CD4-positive, CD25-positive, alpha-beta regulatory T cell (primary cell): Measurements from ENCODE around the gene FFAR3. TPM values are rescaled to one million over a fixed set of nuclear protein-coding genes. Genes with fewer than 3 reads are reported as not detected.

Experiments
- ATAC-seq, 2 donors: fragments of 150-1000 bp; cut with Tn5 transposase; one replicate each; pipeline ENCODE4 v1.10.0; 2021; ENCODE audit warnings: low read depth in 2 of 2, moderate number of reproducible peaks in 2 of 2, moderate library complexity in 1 of 2
- DNase-seq, 3 donors: peaks; one replicate each; pipeline versions ENCODE4 v3.0.0 to v3.0.0-alpha.2; 2012 to 2022; ENCODE audit warnings: mixed read lengths in 1 of 3
- H3K27ac ChIP-seq: one replicate; pipeline ENCODE4 v1.7.0; 2013; ENCODE audit warnings: mild to moderate bottlenecking, low read length; ENCODE audit not compliant: insufficient read depth, poor library complexity, severe bottlenecking
- H3K27me3 ChIP-seq: one replicate; pipeline ENCODE4 v1.7.0; 2013; ENCODE audit warnings: low read length; ENCODE audit not compliant: control insufficient read depth, insufficient read depth
- H3K36me3 ChIP-seq: one replicate; pipeline ENCODE4 v1.7.0; 2013; ENCODE audit warnings: mild to moderate bottlenecking, low read length, moderate library complexity; ENCODE audit not compliant: control insufficient read depth, insufficient read depth
- H3K4me1 ChIP-seq: 2 replicates; pipeline ENCODE4 v1.7.0; 2013; ENCODE audit warnings: mild to moderate bottlenecking, low read length; ENCODE audit not compliant: insufficient read depth, control insufficient read depth, poor library complexity, severe bottlenecking
- H3K4me3 ChIP-seq: one replicate; pipeline ENCODE4 v1.7.0; 2013; ENCODE audit warnings: low read depth, mild to moderate bottlenecking, low read length, moderate library complexity
- H3K9me3 ChIP-seq, 2 experiments: 1 replicate in 1 of 2; 2 replicates in 1 of 2; pipeline ENCODE4 v1.7.0; 2013; ENCODE audit warnings: low read length in 2 of 2, mild to moderate bottlenecking in 1 of 2, moderate library complexity in 1 of 2; ENCODE audit not compliant: control insufficient read depth in 2 of 2
- H3K27ac Mint-ChIP-seq, 3 donors: one replicate each; pipeline ENCODE4 v1.8.0; 2020 to 2022; ENCODE audit warnings: mild to moderate bottlenecking in 3 of 3, mixed read lengths in 3 of 3, moderate library complexity in 2 of 3
- H3K27me3 Mint-ChIP-seq: one replicate; pipeline ENCODE4 v1.8.0; 2022; ENCODE audit warnings: mild to moderate bottlenecking, mixed read lengths
- H3K36me3 Mint-ChIP-seq: one replicate; pipeline ENCODE4 v1.8.0; 2020; ENCODE audit warnings: mixed read lengths
- H3K4me1 Mint-ChIP-seq, 4 donors: one replicate each; pipeline ENCODE4 v1.8.0; 2020 to 2022; ENCODE audit warnings: mixed read lengths in 4 of 4, mild to moderate bottlenecking in 1 of 4
- H3K4me3 Mint-ChIP-seq, 4 donors: one replicate each; pipeline ENCODE4 v1.8.0; 2020 to 2022; ENCODE audit warnings: mild to moderate bottlenecking in 4 of 4, mixed read lengths in 4 of 4, moderate library complexity in 3 of 4
- H3K9me3 Mint-ChIP-seq, 7 donors: one replicate each; pipeline ENCODE4 v1.8.0; 2020 to 2022; ENCODE audit warnings: mixed read lengths in 7 of 7, mild to moderate bottlenecking in 3 of 7, moderate library complexity in 2 of 7
- polyA plus RNA-seq, 4 donors: library from polyadenylated mRNA; unstranded; fragments of 300-500 nt; fragmentation: Illumina TruSeq; gene quantifications; one replicate each; pipeline ENCODE4 v1.2.3, GENCODE V29; 2021
- total RNA-seq: library from RNA; stranded (reverse); gene quantifications from one replicate; pipeline ENCODE4 v1.2.3, GENCODE V29; 2022

The FFAR3 gene
- total and polyA plus RNA-seq, 5 donors from 2014 or later, result 0.39 to 1.7 TPM; not detected in 3

GRCh38 chr19:35347930-35348298, 10.3 kb upstream of the FFAR3 start:
- H3K27me3 ChIP-seq, result no peaks in the 10 kb centered on the region
- peaks cover 25% of the 10 kb centered on the region for H3K27me3 Mint-ChIP-seq
- H3K4me3 ChIP-seq, result no peak overlapping the region
- no peak for ATAC-seq
- no peaks in the 10 kb centered on the region for H3K9me3 ChIP-seq
- H3K27ac ChIP-seq, result no peak overlapping the region
- H3K27ac Mint-ChIP-seq, result peak overlapping the region in 1 of 3 donors; percentile 68
- no peaks in the 10 kb centered on the region for H3K36me3 Mint-ChIP-seq
- no peaks in the 10 kb centered on the region for H3K36me3 ChIP-seq
- peaks cover 16% of the 10 kb centered on the region for H3K4me1 ChIP-seq
- H3K9me3 Mint-ChIP-seq, result peaks cover 0 to 1% (median 0%) of the 10 kb centered on the region in 7 donors
- no peak overlapping the region for H3K4me3 Mint-ChIP-seq
- no peak for DNase-seq
- H3K4me1 Mint-ChIP-seq, result peaks cover 0 to 23% (median 14%) of the 10 kb centered on the region in 4 donors

GRCh38 chr19:35348911-35349611, 9.2 kb upstream of the FFAR3 start:
- H3K27me3 ChIP-seq, result no peaks in the 10 kb centered on the region
- H3K9me3 ChIP-seq, result no peaks in the 10 kb centered on the region
- no peak for ATAC-seq
- Mint-ChIP-seq H3K36me3 (no peaks in the 10 kb centered on the region), H3K27ac (peak overlapping the region in 1 of 3 donors; percentile 11), H3K4me3 (no peak overlapping the region), H3K9me3 (peaks cover 0 to 1% (median 0%) of the 10 kb centered on the region in 7 donors), H3K4me1 (peaks cover 0 to 24% (median 14%) of the 10 kb centered on the region in 4 donors), H3K27me3 (peaks cover 23% of the 10 kb centered on the region)
- no peak overlapping the region for H3K27ac ChIP-seq
- H3K4me1 ChIP-seq, result peaks cover 17% of the 10 kb centered on the region
- H3K4me3 ChIP-seq, result no peak overlapping the region
- H3K36me3 ChIP-seq, result no peaks in the 10 kb centered on the region
- DNase-seq, result no peak

GRCh38 chr19:35349614-35350521, 8.4 kb upstream of the FFAR3 start:
- H3K4me3 Mint-ChIP-seq, result no peak overlapping the region
- Histone ChIP-seq H3K27ac (no peak overlapping the region), H3K27me3 (no peaks in the 10 kb centered on the region), H3K4me3 (no peak overlapping the region), H3K4me1 (peaks cover 17% of the 10 kb centered on the region), H3K9me3 (no peaks in the 10 kb centered on the region), H3K36me3 (no peaks in the 10 kb centered on the region)
- no peaks in the 10 kb centered on the region for H3K36me3 Mint-ChIP-seq
- H3K9me3 Mint-ChIP-seq, result peaks cover 0 to 1% (median 0%) of the 10 kb centered on the region in 7 donors
- peak overlapping the region in 1 of 3 donors; percentile 11 for H3K27ac Mint-ChIP-seq
- ATAC-seq (no peak), DNase-seq (no peak)
- peaks cover 0 to 24% (median 14%) of the 10 kb centered on the region in 4 donors for H3K4me1 Mint-ChIP-seq
- peaks cover 23% of the 10 kb centered on the region for H3K27me3 Mint-ChIP-seq

GRCh38 chr19:35350591-35350990, 7.7 kb upstream of the FFAR3 start:
- Histone ChIP-seq H3K4me1 (peaks cover 17% of the 10 kb centered on the region), H3K4me3 (no peak overlapping the region), H3K27me3 (no peaks in the 10 kb centered on the region), H3K36me3 (no peaks in the 10 kb centered on the region), H3K27ac (no peak overlapping the region), H3K9me3 (no peaks in the 10 kb centered on the region)
- Mint-ChIP-seq H3K9me3 (peaks cover 0 to 1% (median 0%) of the 10 kb centered on the region in 7 donors), H3K4me1 (peaks cover 0 to 24% (median 14%) of the 10 kb centered on the region in 4 donors), H3K4me3 (no peak overlapping the region), H3K27me3 (peaks cover 23% of the 10 kb centered on the region), H3K27ac (no peak overlapping the region), H3K36me3 (no peaks in the 10 kb centered on the region)
- no peak for DNase-seq
- ATAC-seq, result no peak

GRCh38 chr19:35351411-35352176, 6.7 kb upstream of the FFAR3 start:
- Mint-ChIP-seq H3K9me3 (peaks cover 0 to 2% (median 0%) of the 10 kb centered on the region in 7 donors), H3K27ac (no peak overlapping the region), H3K36me3 (no peaks in the 10 kb centered on the region), H3K27me3 (peaks cover 29% of the 10 kb centered on the region), H3K4me3 (no peak overlapping the region), H3K4me1 (peaks cover 0 to 18% (median 12%) of the 10 kb centered on the region in 4 donors)
- Histone ChIP-seq H3K4me3 (no peak overlapping the region), H3K4me1 (peaks cover 16% of the 10 kb centered on the region), H3K36me3 (no peaks in the 10 kb centered on the region), H3K27ac (no peak overlapping the region), H3K9me3 (no peaks in the 10 kb centered on the region), H3K27me3 (no peaks in the 10 kb centered on the region)
- no peak for DNase-seq
- no peak for ATAC-seq

GRCh38 chr19:35352177-35352447, 6.1 kb upstream of the FFAR3 start:
- Histone ChIP-seq H3K9me3 (no peaks in the 10 kb centered on the region), H3K4me3 (no peak overlapping the region)
- H3K27ac Mint-ChIP-seq, result no peak overlapping the region

GRCh38 chr19:35352448-35353304, 5.6 kb upstream of the FFAR3 start:
- Mint-ChIP-seq H3K4me3 (no peak overlapping the region), H3K27ac (no peak overlapping the region)

More at GRCh38 chr19:35352177-35352447, 6.1 kb upstream of the FFAR3 start:
- Histone ChIP-seq H3K27me3 (no peaks in the 10 kb centered on the region), H3K27ac (no peak overlapping the region), H3K4me1 (peaks cover 11% of the 10 kb centered on the region), H3K36me3 (no peaks in the 10 kb centered on the region)
- no peak overlapping the region for H3K4me3 Mint-ChIP-seq
- no peak for DNase-seq
- H3K27me3 Mint-ChIP-seq, result peaks cover 31% of the 10 kb centered on the region
- no peak for ATAC-seq
- H3K36me3 Mint-ChIP-seq, result no peaks in the 10 kb centered on the region
- H3K4me1 Mint-ChIP-seq, result peaks cover 0 to 14% (median 10%) of the 10 kb centered on the region in 4 donors
- H3K9me3 Mint-ChIP-seq, result peaks cover 0 to 2% (median 0%) of the 10 kb centered on the region in 7 donors

More at GRCh38 chr19:35352448-35353304, 5.6 kb upstream of the FFAR3 start:
- H3K4me3 ChIP-seq, result no peak overlapping the region
- peaks cover 6% of the 10 kb centered on the region for H3K4me1 ChIP-seq
- peaks cover 33% of the 10 kb centered on the region for H3K27me3 Mint-ChIP-seq
- no peaks in the 10 kb centered on the region for H3K36me3 ChIP-seq
- no peaks in the 10 kb centered on the region for H3K36me3 Mint-ChIP-seq
- no peaks in the 10 kb centered on the region for H3K27me3 ChIP-seq
- no peaks in the 10 kb centered on the region for H3K9me3 ChIP-seq
- H3K27ac ChIP-seq, result no peak overlapping the region
- DNase-seq (peak; percentile 38 to 69 (median 62)), ATAC-seq (peak; percentile 55 to 62)
- peaks cover 0 to 2% (median 0%) of the 10 kb centered on the region in 7 donors for H3K9me3 Mint-ChIP-seq
- H3K4me1 Mint-ChIP-seq, result peaks cover 0 to 9% (median 5%) of the 10 kb centered on the region in 4 donors
